Neural cell (in vitro differentiated cells): ENCODE results near the gene ATP10D. TPM values are rescaled to one million over a fixed set of nuclear protein-coding genes. Genes with fewer than 3 reads are reported as not detected.

Experiments
- H2AFZ ChIP-seq: fragments of 200-600, 300-800 bp; sonication (generic), shearing (Covaris generic); 2 replicates; pipeline ENCODE4 v1.6.0; 2014; ENCODE audit warnings: low read depth, mild to moderate bottlenecking, antibody characterized with exemption, low read length, moderate library complexity
- H3F3A ChIP-seq: fragments of 200-600 bp; shearing (Covaris generic); 2 replicates; pipeline ENCODE4 v1.6.1; 2016; ENCODE audit warnings: mild to moderate bottlenecking, moderate library complexity, mixed read lengths, antibody characterized with exemption, low read length; ENCODE audit not compliant: insufficient read depth, poor library complexity, severe bottlenecking
- H3K27ac ChIP-seq: fragments of 200-600, 300-800 bp; sonication (generic), shearing (Covaris generic); 2 replicates; pipeline ENCODE4 v1.5.1; 2014; ENCODE audit warnings: mild to moderate bottlenecking, low read length, moderate library complexity
- H3K27me3 ChIP-seq: fragments of 300-800, 200-600 bp; sonication (generic), shearing (Covaris generic); 2 replicates; pipeline ENCODE4 v1.6.0; 2014; ENCODE audit warnings: mild to moderate bottlenecking, low read depth, low read length, moderate library complexity; ENCODE audit not compliant: insufficient read depth
- H3K36me3 ChIP-seq: fragments of 300-800, 200-600 bp; sonication (generic), shearing (Covaris generic); 2 replicates; pipeline ENCODE4 v1.5.1; 2014; ENCODE audit warnings: mild to moderate bottlenecking, antibody characterized with exemption, low read length, moderate library complexity; ENCODE audit not compliant: insufficient read depth
- H3K4me2 ChIP-seq: fragments of 300-800, 200-600 bp; sonication (generic), shearing (Covaris generic); 2 replicates; pipeline ENCODE4 v1.6.0; 2014; ENCODE audit warnings: mild to moderate bottlenecking, low read length
- H3K4me3 ChIP-seq: fragments of 300-800, 200-600 bp; sonication (generic), shearing (Covaris generic); 2 replicates; pipeline ENCODE4 v1.5.1; 2014; ENCODE audit warnings: mild to moderate bottlenecking, low read length, moderate library complexity
- H3K79me2 ChIP-seq: fragments of 200-600 bp; shearing (Covaris generic); replicated peaks from 2 replicates; pipeline ENCODE4 v1.6.0; 2014; ENCODE audit warnings: mild to moderate bottlenecking, low read length, moderate library complexity; ENCODE audit not compliant: insufficient read depth
- H3K9ac ChIP-seq: fragments of 300-800, 200-600 bp; sonication (generic), shearing (Covaris generic); 2 replicates; pipeline ENCODE4 v1.6.1; 2016; ENCODE audit warnings: mild to moderate bottlenecking, low read length, mixed read lengths
- H3K9me2 ChIP-seq: fragments of 200-600 bp; shearing (Covaris generic); 2 replicates; pipeline ENCODE4 v1.6.1; 2016; ENCODE audit warnings: mild to moderate bottlenecking, low read length, mixed read lengths; ENCODE audit not compliant: insufficient read depth
- H3K9me3 ChIP-seq: fragments of 200-600, 300-800 bp; sonication (generic), shearing (Covaris generic); 2 replicates; pipeline ENCODE4 v1.6.1; 2016; ENCODE audit warnings: mild to moderate bottlenecking, mixed run types, low read length, moderate library complexity, mixed read lengths
- H4K20me1 ChIP-seq: fragments of 200-600 bp; shearing (Covaris generic); 2 replicates; pipeline ENCODE4 v1.6.1; 2016; ENCODE audit warnings: mild to moderate bottlenecking, mixed run types; ENCODE audit not compliant: insufficient read depth
- CTCF ChIP-seq: fragments of 450-650 bp; IDR thresholded peaks from 2 replicates; pipeline ENCODE4 v1.5.1; 2014; ENCODE audit warnings: antibody characterized with exemption, mild to moderate bottlenecking, moderate library complexity; ENCODE audit not compliant: poor library complexity, severe bottlenecking
- EP300 ChIP-seq: fragments of 450-650 bp; conservative IDR thresholded peaks from 2 replicates; pipeline ENCODE4 v1.6.1; 2014; ENCODE audit warnings: antibody characterized with exemption, mild to moderate bottlenecking, moderate library complexity; ENCODE audit not compliant: poor library complexity, severe bottlenecking
- EZH2 ChIP-seq: fragments of 200-600, 300-800 bp; shearing (Covaris generic), sonication (generic); IDR thresholded peaks from 2 replicates; pipeline ENCODE4 v1.6.1; 2014; ENCODE audit warnings: antibody characterized with exemption, low read length, borderline replicate concordance, mild to moderate bottlenecking; ENCODE audit not compliant: insufficient read depth, poor library complexity, severe bottlenecking
- MXI1 ChIP-seq: fragments of 450-650 bp; conservative IDR thresholded peaks from 2 replicates; pipeline ENCODE4 v1.6.1; 2014; ENCODE audit warnings: antibody characterized with exemption, mild to moderate bottlenecking; ENCODE audit not compliant: poor library complexity, severe bottlenecking
- POLR2AphosphoS5 ChIP-seq: IDR thresholded peaks from 2 replicates; pipeline ENCODE4 v1.6.1; 2012
- RAD21 ChIP-seq: fragments of 450-650 bp; conservative IDR thresholded peaks from 2 replicates; pipeline ENCODE4 v1.6.1; 2014; ENCODE audit warnings: antibody characterized with exemption, mild to moderate bottlenecking, moderate library complexity
- REST ChIP-seq: IDR thresholded peaks from 2 replicates; pipeline ENCODE4 v1.6.1; 2012; ENCODE audit warnings: borderline replicate concordance
- SMC3 ChIP-seq: fragments of 450-650 bp; conservative IDR thresholded peaks from 2 replicates; pipeline ENCODE4 v1.6.1; 2014; ENCODE audit warnings: antibody characterized with exemption, mild to moderate bottlenecking, moderate library complexity; ENCODE audit not compliant: poor library complexity
- TAF1 ChIP-seq: IDR thresholded peaks from 2 replicates; pipeline ENCODE4 v1.6.1; 2012; ENCODE audit warnings: low read depth
- polyA plus RNA-seq: library from polyadenylated mRNA; depleted of rRNA; stranded (reverse); fragments of >200 nt; gene quantifications from 2 replicates; pipeline ENCODE4 v1.2.3, GENCODE V29; 2014

ATP10D gene
- polyA plus RNA-seq, 1 donor from 2014 or later, result 4.5 TPM

GRCh38 chr4:47533689-47534347, 48.7 kb downstream of the ATP10D start:
- Histone ChIP-seq H4K20me1 (no peaks in the 10 kb centered on the region), H3K27ac (no peak overlapping the region), H3K9ac (no peak overlapping the region), H3K27me3 (no peaks in the 10 kb centered on the region), H3F3A (no peaks in the 10 kb centered on the region), H3K9me3 (no peaks in the 10 kb centered on the region), H3K36me3 (no peaks in the 10 kb centered on the region), H2AFZ (no peak overlapping the region), H3K4me3 (no peak overlapping the region), H3K4me2 (no peak overlapping the region), H3K9me2 (no peaks in the 10 kb centered on the region), H3K79me2 (no peaks in the 10 kb centered on the region)
- TF ChIP-seq POLR2AphosphoS5 (no peak), MXI1 (no peak), RAD21 (no peak), CTCF (no peak), EZH2 (no peak), SMC3 (no peak), REST (no peak), TAF1 (no peak), EP300 (no peak)

- Histone ChIP-seq H3K9ac (no peak overlapping the region), H3K79me2 (no peaks in the 10 kb centered on the region), H3K4me2 (no peak overlapping the region), H4K20me1 (no peaks in the 10 kb centered on the region), H3F3A (no peaks in the 10 kb centered on the region), H3K27ac (no peak overlapping the region), H3K27me3 (no peaks in the 10 kb centered on the region), H2AFZ (no peak overlapping the region), H3K9me2 (no peaks in the 10 kb centered on the region), H3K9me3 (no peaks in the 10 kb centered on the region), H3K4me3 (no peak overlapping the region), H3K36me3 (no peaks in the 10 kb centered on the region)
- TF ChIP-seq MXI1, result no peak
- TF ChIP-seq REST, result no peak
- TF ChIP-seq CTCF, result no peak
- no peak for TF ChIP-seq EZH2
- TF ChIP-seq RAD21, result no peak
- no peak for TF ChIP-seq SMC3
- TF ChIP-seq TAF1, result no peak
- TF ChIP-seq EP300, result no peak
- no peak for TF ChIP-seq POLR2AphosphoS5
These were observed 49.7 kb downstream of the ATP10D start for GRCh38 chr4:47534772-47535171.
